Endothelial cell of umbilical vein (primary cell): ENCODE measurements around the gene RNASEH2B. TPM values are rescaled to one million over a fixed set of nuclear protein-coding genes. Genes with fewer than 3 reads are reported as not detected.

ENCODE experiments used
- BruUV-seq: library from RNA; stranded (reverse); fragments of 400-500 nt; replicated peaks from 2 replicates; lab custom pipeline; 2021; lab: Mats Ljungman, UMichigan
- CTCF ChIA-PET: fragments of 300-600, 350-600 bp; sonication (Branson Sonifier 250); formaldehyde crosslinking; loops from one replicate; lab custom pipeline; 2021; ENCODE audit warnings: antibody characterized with exemption, inconsistent platforms; lab: Charles Lee
- POLR2A ChIA-PET: fragments of 300-600, 350-600 bp; sonication (Branson Sonifier 250); formaldehyde crosslinking; loops from one replicate; lab custom pipeline; 2021; ENCODE audit warnings: antibody characterized with exemption, inconsistent platforms; lab: Charles Lee
- DNase-seq: peaks from one replicate; pipeline ENCODE4 v3.0.0-alpha.2; 2011; ENCODE audit warnings: low read depth, low spot score
- FAIRE-seq: peaks from 2 replicates; lab custom pipeline; 2011; peaks lifted over from hg19 to GRCh38; lab: Jason Lieb, UNC
- H2AFZ ChIP-seq: 2 replicates; pipeline ENCODE4 v1.6.0; 2012; ENCODE audit warnings: low read depth, low read length, control low read depth, inconsistent platforms
- H3K27ac ChIP-seq: 2 replicates; pipeline ENCODE4 v1.5.1; 2011; ENCODE audit warnings: low read depth, mild to moderate bottlenecking, control low read depth, low read length, moderate library complexity; ENCODE audit not compliant: insufficient read depth
- H3K27me3 ChIP-seq, 2 experiments: 2 replicates each; pipeline versions ENCODE4 v1.6.0 to v1.6.1; 2011; ENCODE audit warnings: low read length in 2 of 2, mixed read lengths in 1 of 2; ENCODE audit not compliant: control insufficient read depth in 2 of 2, insufficient read depth in 2 of 2
- H3K36me3 ChIP-seq, 2 experiments: 2 replicates in 1 of 2; 3 replicates in 1 of 2; pipeline ENCODE4 v1.5.1; 2011; ENCODE audit warnings: low read length in 2 of 2, mild to moderate bottlenecking in 1 of 2, moderate library complexity in 1 of 2; ENCODE audit not compliant: control insufficient read depth in 2 of 2, insufficient read depth in 2 of 2; ENCODE audit errors: extremely low read depth in 1 of 2
- H3K4me1 ChIP-seq: 3 replicates; pipeline ENCODE4 v1.5.1; 2011; ENCODE audit warnings: mild to moderate bottlenecking, low read length; ENCODE audit not compliant: control insufficient read depth, insufficient read depth; ENCODE audit errors: extremely low read depth
- H3K4me2 ChIP-seq: 2 replicates; pipeline ENCODE4 v1.6.1; 2011; ENCODE audit warnings: low read length, control low read depth, mixed read lengths; ENCODE audit not compliant: insufficient read depth
- H3K4me3 ChIP-seq, 3 experiments: fragments of 200-600 bp in 1 of 3; sonication (generic), shearing (Covaris generic) in 1 of 3; replicated peaks in 1 of 3; 2 replicates each; pipeline ENCODE4 v1.5.1; 2011 to 2016; ENCODE audit warnings: control low read depth in 3 of 3, low read length in 3 of 3, mild to moderate bottlenecking in 2 of 3, inconsistent platforms in 1 of 3, low read depth in 1 of 3, moderate library complexity in 1 of 3; ENCODE audit not compliant: insufficient read depth in 1 of 3
- H3K79me2 ChIP-seq: 2 replicates; pipeline ENCODE4 v1.6.0; 2012; ENCODE audit warnings: low read length, inconsistent platforms; ENCODE audit not compliant: control insufficient read depth, insufficient read depth
- H3K9ac ChIP-seq: replicated peaks from 2 replicates; pipeline ENCODE3; 2011; ENCODE audit warnings: low read length, control low read depth; ENCODE audit not compliant: insufficient read depth; ENCODE audit errors: extremely low read depth
- H3K9me1 ChIP-seq: replicated peaks from 3 replicates; pipeline ENCODE4 v1.6.0; 2011; ENCODE audit warnings: mild to moderate bottlenecking, low read length; ENCODE audit not compliant: control insufficient read depth, insufficient read depth; ENCODE audit errors: extremely low read depth
- H3K9me3 ChIP-seq: replicated peaks from 2 replicates; pipeline ENCODE4 v1.5.1; 2012; ENCODE audit warnings: low read length, inconsistent platforms; ENCODE audit not compliant: control insufficient read depth, insufficient read depth
- H4K20me1 ChIP-seq: replicated peaks from 2 replicates; pipeline ENCODE3; 2011; ENCODE audit warnings: mild to moderate bottlenecking, low read length; ENCODE audit not compliant: control insufficient read depth, insufficient read depth; ENCODE audit errors: extremely low read depth
- CTCF ChIP-seq, 2 donors: IDR thresholded peaks; 1 replicate in 1 of 2; 2 replicates in 1 of 2; pipeline ENCODE4 v1.5.1; 2011; ENCODE audit warnings: low read length in 2 of 2, mild to moderate bottlenecking in 2 of 2, moderate library complexity in 2 of 2, control low read depth in 1 of 2, inconsistent platforms in 1 of 2, low read depth in 1 of 2; ENCODE audit not compliant: insufficient read depth in 1 of 2; ENCODE audit errors: extremely low read depth in 1 of 2
- EZH2 ChIP-seq: IDR thresholded peaks from 2 replicates; pipeline ENCODE4 v1.6.1; 2012; ENCODE audit warnings: borderline replicate concordance, low read depth, mild to moderate bottlenecking, moderate library complexity, low read length, inconsistent platforms; ENCODE audit not compliant: severe bottlenecking
- FOS ChIP-seq: IDR thresholded peaks from 2 replicates; pipeline ENCODE4 v1.6.1; 2011; ENCODE audit warnings: mild to moderate bottlenecking, low read length, moderate library complexity, borderline replicate concordance; ENCODE audit not compliant: insufficient read depth
- GATA2 ChIP-seq: IDR thresholded peaks from 2 replicates; pipeline ENCODE4 v1.7.0; 2011; ENCODE audit warnings: low read depth, mild to moderate bottlenecking, moderate library complexity, mixed read lengths, low read length; ENCODE audit not compliant: insufficient read length, insufficient read depth
- JUN ChIP-seq: IDR thresholded peaks from 2 replicates; pipeline ENCODE4 v1.6.1; 2011; ENCODE audit warnings: borderline replicate concordance, low read depth; ENCODE audit not compliant: insufficient read length, insufficient read depth
- MAX ChIP-seq: IDR thresholded peaks from 2 replicates; pipeline ENCODE4 v1.6.1; 2011; ENCODE audit not compliant: insufficient read depth, insufficient read length
- MYC ChIP-seq: IDR thresholded peaks from one replicate; pipeline ENCODE4 v1.6.1; 2011; ENCODE audit warnings: mild to moderate bottlenecking, low read depth, low read length
- POLR2A ChIP-seq: IDR thresholded peaks from 2 replicates; pipeline ENCODE4 v1.6.1; 2012; ENCODE audit warnings: low read depth, mild to moderate bottlenecking, control low read depth, low read length
- POLR2AphosphoS5 ChIP-seq: IDR thresholded peaks from 2 replicates; pipeline ENCODE4 v1.6.1; 2012; ENCODE audit warnings: low read depth, mild to moderate bottlenecking, control low read depth, low read length, moderate library complexity; ENCODE audit not compliant: insufficient read depth
- dilution Hi-C: fragments of 300-500 bp; cut with MboI; formaldehyde crosslinking; loops from one replicate; pipeline ENCODE4 v1.15.0; 2019; ENCODE audit warnings: low sequenced_read_pairs; ENCODE audit not compliant: extremely low pct_ligation_motif_present
- intact Hi-C: fragments of 100-400 bp; cut with micrococcal nuclease; formaldehyde crosslinking; loops from one replicate; pipeline ENCODE4 v1.10.0; 2022
- polyA plus RNA-seq, 4 experiments: library from polyadenylated mRNA; depleted of rRNA in 3 of 4; stranded (reverse) in 3 of 4; unstranded in 1 of 4; fragments of >200 nt; gene quantifications; 2 replicates each; pipeline versions ENCODE4 v1.2.1 to v1.2.3, GENCODE V29; 2011 to 2012; ENCODE audit warnings: missing spikeins in 1 of 4
- total RNA-seq: library from RNA; stranded (reverse); gene quantifications from 2 replicates; pipeline ENCODE4 v1.2.3, GENCODE V29; 2021

RNASEH2B gene
- total and polyA plus RNA-seq, 2 donors (not counting 3 experiments of a cell fraction or from before 2014, with no cell fraction given) = 8.9 to 25.1 TPM

- TF ChIP-seq POLR2AphosphoS5 (no peak), POLR2A (no peak), FOS (no peak), MAX (no peak), JUN (no peak), GATA2 (no peak), EZH2 (no peak), MYC (no peak), CTCF (IDR thresholded peaks at IDR 0.05; ENCODE audit: extremely low read depth in 1 of 2, insufficient read depth in 1 of 2, low read depth in 1 of 2, low read length in 2 of 2) (no peak)
- intact Hi-C loops = no loop called here
- H3K4me2 ChIP-seq = no peak overlapping the region
- no peak for DNase-seq
- H4K20me1 ChIP-seq = no peaks in the 10 kb centered on the region
- H3K4me1 ChIP-seq = no peaks in the 10 kb centered on the region
- no peak overlapping the region for H2AFZ ChIP-seq
- no peak overlapping the region for H3K4me3 ChIP-seq
- FAIRE-seq = no peak
- peaks cover 9 to 17% of the 10 kb centered on the region in 2 experiments for H3K27me3 ChIP-seq
- H3K36me3 ChIP-seq = no peaks in the 10 kb centered on the region
- H3K9me3 ChIP-seq = no peaks in the 10 kb centered on the region
- CTCF ChIA-PET = interaction anchor here (1.3 kb wide), 1 partner anchor 24 kb away, joined by 4 read pairs; no protein-coding TSS in a partner anchor
- no peaks in the 10 kb centered on the region for H3K9me1 ChIP-seq
- H3K79me2 ChIP-seq = no peaks in the 10 kb centered on the region
- POLR2A ChIA-PET = no interaction called here
- H3K9ac ChIP-seq = no peak overlapping the region
- dilution Hi-C loops = no loop called here
- BruUV-seq = no TSS peak
- no peak overlapping the region for H3K27ac ChIP-seq
Measured at GRCh38 chr13:50888362-50888761, 21.2 kb upstream of the RNASEH2B start.
